ENCODE data around the gene PTPRO.

- TF ChIP-seq CTCF (IDR thresholded peaks at IDR 0.05) = no peak
- no peak for TF ChIP-seq ZFX (IDR thresholded peaks at IDR 0.05; ENCODE audit: borderline replicate concordance)
Observed at GRCh38 chr12:15534322-15534721, 212.0 kb downstream of the PTPRO start.
